MM.1S (cell line): ENCODE data around the gene C9.
"Not testable (repeated sequence)": the region's sequence is repeated elsewhere in the genome, so short reads cannot be mapped to it uniquely, and the experiment has no call there.

Experiments
- EZH2 ChIP-seq: fragments of 300-600 bp; sonication (generic); optimal IDR thresholded peaks from 2 replicates; pipeline ENCODE3; 2017; ENCODE audit warnings: low read depth, mild to moderate bottlenecking, antibody characterized with exemption, low read length, mixed read lengths
- TF ChIP-seq, protein P1 (sequence below): fragments of 300-600 bp; sonication (generic); IDR thresholded peaks from 2 replicates; pipeline ENCODE4 v1.5.1; 2016; ENCODE audit warnings: antibody characterized with exemption, low read length, mixed read lengths

DNA sequence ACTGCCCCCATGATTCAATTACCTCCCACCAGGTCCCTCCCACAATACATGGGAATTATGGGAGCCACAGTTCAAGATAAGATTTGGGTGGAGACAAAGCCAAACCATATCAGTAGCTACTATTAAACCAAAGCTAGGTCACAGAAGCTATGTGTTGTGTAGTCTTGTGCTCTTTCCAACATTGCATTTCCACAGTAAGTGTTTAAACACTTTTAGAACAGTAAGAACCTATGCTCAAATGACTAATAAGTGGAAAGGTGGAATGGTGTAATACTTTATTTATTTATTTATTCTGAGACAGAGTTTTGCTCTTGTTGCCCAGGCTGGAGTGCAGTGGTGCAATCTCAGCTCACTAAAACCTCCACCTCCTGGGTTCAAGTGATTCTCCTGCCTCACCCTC lies 37.8 kb upstream of the C9 start:
- TF ChIP-seq, protein P1, sequence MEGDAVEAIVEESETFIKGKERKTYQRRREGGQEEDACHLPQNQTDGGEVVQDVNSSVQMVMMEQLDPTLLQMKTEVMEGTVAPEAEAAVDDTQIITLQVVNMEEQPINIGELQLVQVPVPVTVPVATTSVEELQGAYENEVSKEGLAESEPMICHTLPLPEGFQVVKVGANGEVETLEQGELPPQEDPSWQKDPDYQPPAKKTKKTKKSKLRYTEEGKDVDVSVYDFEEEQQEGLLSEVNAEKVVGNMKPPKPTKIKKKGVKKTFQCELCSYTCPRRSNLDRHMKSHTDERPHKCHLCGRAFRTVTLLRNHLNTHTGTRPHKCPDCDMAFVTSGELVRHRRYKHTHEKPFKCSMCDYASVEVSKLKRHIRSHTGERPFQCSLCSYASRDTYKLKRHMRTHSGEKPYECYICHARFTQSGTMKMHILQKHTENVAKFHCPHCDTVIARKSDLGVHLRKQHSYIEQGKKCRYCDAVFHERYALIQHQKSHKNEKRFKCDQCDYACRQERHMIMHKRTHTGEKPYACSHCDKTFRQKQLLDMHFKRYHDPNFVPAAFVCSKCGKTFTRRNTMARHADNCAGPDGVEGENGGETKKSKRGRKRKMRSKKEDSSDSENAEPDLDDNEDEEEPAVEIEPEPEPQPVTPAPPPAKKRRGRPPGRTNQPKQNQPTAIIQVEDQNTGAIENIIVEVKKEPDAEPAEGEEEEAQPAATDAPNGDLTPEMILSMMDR: not testable (repeated sequence)
- not testable (repeated sequence) for TF ChIP-seq EZH2
